GM19035 (cell line): ENCODE results near the gene FOXF1.

Experiments used
- ATAC-seq: cut with Tn5 transposase; IDR thresholded peaks from one replicate; pipeline ENCODE4 v1.9.1; 2021; ENCODE audit not compliant: unreplicated experiment

Gene FOXF1

GRCh38 chr16:86492267-86492960, 17.9 kb upstream of the FOXF1 start:
- ATAC-seq, result no peak

GRCh38 chr16:86492961-86493629, 17.2 kb upstream of the FOXF1 start:
- ATAC-seq, result no peak

DNA sequence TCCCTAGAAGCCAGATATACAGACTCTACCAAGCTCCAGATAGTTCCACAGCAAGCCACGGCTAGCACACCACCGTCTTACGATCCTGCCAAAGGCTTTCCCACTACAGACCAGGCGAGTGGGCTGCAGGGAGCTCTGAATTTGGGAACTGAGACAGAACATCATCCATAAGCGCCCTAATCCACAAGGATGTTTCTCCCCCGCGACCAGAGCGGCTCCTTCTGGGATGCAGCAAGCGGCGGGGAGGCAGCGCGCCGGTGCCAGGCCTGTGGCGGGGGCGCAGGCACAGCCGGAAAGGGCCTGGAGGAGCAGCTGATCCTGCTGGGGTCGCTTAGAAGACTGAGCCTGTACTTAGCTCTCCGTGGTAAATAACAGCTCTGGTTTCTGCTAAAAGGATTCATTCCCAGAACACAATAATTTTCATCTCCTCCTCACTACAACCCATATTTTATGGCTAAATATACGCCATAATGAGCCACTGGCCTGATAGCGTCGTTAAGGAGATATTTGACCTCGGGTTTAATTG, 16.2 kb upstream of the FOXF1 start:
- no peak for ATAC-seq

DNA sequence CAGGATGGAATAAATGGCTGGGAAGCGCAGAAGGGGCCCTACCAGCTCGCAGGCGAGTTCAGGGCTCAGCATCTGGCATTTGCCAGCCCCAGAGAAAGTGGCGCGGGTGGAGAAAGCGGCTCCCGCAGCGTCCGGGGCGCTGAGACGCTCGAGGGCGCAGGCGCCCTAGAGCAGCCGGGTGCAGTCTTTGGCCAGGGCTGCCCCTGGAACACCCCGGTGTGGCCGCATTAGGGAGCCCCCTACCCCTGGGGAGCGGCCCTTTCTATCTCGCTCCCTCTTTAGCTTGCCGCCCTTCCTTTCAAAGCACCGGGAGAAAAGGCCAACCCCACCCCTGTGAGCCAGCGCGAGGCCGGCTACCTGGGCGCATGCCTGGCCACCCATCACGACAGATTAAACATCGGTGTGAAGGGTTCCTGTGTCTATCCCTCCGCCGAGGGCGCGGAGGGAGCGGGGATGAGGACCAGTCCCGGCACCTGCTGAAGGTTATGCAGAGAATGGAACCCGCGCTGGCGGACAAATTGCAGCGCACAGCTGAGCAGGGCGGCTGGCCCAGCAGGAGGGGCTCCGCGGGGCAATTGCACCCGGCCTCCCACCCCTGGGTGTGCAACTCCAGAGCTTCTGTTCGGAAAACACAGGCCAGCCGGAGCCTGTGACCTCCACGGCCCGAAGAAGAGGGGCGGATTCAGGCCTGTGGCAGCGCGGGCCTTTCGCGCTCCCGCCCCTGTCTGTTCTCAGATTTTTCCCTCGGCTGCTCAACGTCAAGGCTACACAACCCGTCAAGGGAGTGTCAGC, 15.6 kb upstream of the FOXF1 start:
- no peak for ATAC-seq

GRCh38 chr16:86495357-86495701, 15.0 kb upstream of the FOXF1 start:
- ATAC-seq, result no peak

GRCh38 chr16:86495756-86496261, 14.5 kb upstream of the FOXF1 start:
- ATAC-seq, result no peak

DNA sequence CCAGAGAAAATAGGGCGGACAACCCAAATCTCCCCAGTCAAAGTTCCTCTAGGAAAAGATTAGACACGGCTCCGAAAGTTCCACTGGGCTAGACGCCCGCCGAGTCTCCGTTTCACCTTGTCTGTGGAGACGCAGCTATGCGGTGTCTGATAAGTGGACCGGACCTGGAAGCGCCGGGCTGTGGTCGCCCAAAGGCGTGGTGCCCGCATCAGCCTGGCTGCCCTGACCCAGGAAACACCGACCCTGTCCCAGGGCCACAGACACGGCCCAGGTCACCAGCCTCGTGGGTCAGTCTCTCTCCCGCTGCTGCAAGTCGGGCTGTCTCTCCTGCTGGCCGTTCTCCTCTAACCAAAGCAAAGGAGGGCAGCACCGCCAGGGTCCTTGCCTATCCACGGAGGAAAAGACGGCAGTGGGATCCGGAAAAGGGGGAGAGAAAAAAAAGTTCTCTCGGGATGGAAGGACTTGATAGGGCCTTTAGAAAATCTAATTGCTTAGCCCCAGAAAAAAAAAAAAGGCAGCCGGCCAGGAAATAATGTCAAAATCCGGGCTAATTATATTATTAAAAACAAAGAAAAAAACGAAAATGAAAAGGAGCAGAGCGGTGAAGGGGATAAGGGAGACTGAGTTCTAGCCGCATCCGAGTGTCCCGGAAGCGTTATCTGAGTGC, 13.9 kb upstream of the FOXF1 start:
- no peak for ATAC-seq

GRCh38 chr16:86496929-86497461, 13.3 kb upstream of the FOXF1 start:
- ATAC-seq, result no peak

DNA sequence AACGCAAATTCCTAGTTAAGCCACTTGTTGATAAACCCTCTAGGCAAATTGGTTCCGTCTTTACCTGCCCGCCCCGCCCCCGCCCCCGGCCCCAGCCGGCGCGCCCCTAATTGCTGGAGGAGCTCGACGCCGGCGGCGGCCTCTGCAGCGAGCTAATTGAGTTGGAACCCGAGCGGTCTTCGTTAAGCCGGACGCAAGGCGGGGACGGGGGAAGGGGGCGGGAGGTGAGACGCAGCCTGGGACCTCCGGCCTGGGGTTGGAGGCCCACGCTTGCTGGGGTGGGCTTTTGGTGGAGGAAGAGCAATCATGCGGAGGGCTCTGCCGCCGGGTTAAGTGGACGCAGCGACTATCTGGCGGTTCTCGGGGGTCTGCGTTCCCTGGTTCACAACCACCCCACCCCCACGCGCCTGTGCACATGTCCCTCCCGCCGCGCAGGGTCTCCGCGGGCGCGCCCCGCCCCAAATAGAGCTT, 12.7 kb upstream of the FOXF1 start:
- ATAC-seq, result no peak

DNA sequence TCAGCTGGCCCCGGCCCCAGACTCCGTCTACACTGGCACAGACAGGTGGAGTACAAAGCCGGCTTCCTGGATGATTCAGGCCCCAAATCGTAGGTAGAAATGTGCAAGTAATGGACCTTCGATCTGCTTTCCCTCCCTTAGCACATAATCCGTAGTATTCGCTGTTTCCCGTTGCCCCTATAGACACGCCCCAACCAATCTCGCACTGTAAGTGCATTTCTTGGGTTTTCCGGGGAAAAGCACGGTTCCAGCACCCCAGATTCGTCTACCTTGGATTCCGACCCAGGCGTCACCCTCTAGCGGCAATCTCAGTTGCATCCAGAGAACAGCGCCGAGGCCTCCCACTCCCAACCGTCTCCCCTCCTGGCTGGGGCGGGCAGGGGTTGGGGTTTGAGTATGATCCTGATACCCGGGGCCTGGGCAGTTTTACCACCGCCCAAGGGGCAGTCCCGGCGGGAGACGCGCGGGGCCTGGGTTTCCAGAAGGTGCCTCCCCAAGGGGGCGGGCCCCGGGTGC, 12.1 kb upstream of the FOXF1 start:
- no peak for ATAC-seq

GRCh38 chr16:86498671-86499439, 11.5 kb upstream of the FOXF1 start:
- ATAC-seq, result no peak

DNA sequence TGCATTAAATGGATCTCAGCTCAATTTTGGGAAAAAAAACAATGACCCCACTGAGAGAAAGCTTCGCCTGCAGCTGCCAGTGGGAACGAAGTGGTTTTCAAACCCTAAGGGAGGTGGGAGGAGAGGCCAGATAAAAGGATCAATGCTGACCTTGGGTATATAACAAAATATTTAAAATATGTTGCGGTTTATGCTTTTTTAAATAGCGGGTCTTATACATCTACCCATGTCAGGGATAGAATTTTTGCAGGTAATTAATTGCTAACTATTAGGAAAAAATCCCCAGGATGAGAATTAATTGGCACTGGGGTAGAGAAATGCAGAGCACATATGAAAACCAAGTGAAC, 10.9 kb upstream of the FOXF1 start:
- ATAC-seq, result no peak

- no peak for ATAC-seq
Measured at GRCh38 chr16:86499889-86500707, 10.2 kb upstream of the FOXF1 start.

DNA sequence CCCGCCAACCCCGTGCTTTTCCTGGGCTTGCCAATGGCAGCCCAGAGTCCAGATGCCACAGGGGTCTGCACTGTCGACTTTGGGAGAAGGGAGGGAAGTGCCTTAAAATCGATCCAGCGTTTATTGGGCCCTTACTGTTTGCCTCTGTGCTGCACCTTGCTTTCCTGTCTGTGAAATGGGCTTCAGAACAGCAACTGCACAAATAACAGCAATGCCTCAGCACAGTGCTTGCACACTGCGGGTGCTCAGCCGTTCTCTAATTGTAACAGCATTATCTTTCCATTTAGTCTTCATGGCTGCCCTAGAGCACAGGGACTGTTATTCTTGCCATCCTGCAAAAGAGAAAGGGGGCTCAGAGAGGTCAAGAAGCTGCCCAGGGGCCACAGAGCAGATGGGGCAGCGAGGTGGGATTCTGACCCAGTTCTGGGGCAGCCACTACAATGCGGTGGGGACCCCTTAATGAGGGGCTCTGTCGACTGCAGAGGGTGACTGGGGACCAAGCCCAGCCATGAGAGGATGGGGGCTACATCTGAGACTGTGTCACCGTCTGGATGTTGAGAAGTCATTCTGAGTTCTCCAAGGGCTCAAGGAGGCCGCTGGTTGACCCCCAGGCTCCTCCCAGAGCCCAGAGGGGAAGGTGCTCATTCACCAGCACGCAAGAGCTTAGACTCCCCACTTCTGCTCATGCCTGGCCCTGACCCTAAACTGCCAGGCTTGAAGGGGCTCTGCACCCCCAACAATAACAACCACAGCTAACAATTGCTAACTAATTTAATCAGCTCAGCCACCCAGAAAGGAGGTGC, 9.4 kb upstream of the FOXF1 start:
- ATAC-seq, result no peak

- ATAC-seq, result no peak
Measured at GRCh38 chr16:86501989-86502855, 8.1 kb upstream of the FOXF1 start.

DNA sequence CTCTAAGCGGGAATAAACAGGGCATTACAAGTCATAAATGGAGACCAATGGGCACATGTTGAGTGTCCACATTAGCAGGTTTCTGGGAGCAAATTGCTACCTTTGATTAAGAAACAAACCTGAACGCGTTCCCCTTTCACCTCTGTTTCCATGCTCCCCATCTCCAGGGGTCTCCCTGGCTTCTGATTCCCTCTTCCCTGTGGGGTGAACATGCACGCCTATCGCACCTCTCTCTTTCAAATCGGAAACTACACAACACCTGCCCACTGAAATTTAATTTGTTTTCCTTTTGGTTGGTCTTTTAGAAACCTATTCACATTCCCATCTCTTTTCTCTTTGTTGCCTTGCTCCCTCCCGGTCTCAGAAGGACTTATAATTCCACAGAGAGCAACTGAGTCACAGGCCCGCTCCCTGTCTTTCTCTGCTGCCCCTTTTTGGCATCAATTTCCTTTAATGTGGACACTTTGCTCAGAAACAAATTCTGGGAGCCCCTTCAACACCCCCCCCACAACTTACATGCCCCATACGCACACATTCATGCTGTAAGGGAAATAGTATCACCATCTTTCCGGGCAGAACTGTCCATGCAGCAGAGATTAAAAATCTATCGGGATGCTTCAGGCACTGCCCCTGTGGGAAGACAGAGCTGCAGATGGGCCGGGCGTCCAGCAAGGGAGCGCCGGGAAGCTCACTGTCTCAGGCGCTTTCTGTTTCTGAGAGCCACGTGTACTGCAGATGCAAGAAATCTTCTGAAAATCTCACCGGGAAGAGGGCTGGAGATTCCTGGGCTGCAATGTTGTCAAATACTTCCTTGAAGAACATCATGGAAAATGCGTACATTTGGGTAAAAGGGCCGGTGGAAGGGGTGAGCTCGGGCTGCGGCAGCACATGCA, 7.2 kb upstream of the FOXF1 start:
- no peak for ATAC-seq
